H7 (cell line): ENCODE results near the gene OMD. TPM values are rescaled to one million over a fixed set of nuclear protein-coding genes. Genes with fewer than 3 reads are reported as not detected.

Experiments
- DNase-seq: peaks from one replicate; pipeline ENCODE4 v3.0.0; 2012
- H3K27me3 ChIP-seq: 2 replicates; pipeline ENCODE4 v1.6.0; 2011; ENCODE audit warnings: mild to moderate bottlenecking, low read length; ENCODE audit not compliant: control insufficient read depth, insufficient read depth
- H3K36me3 ChIP-seq: replicated peaks from 2 replicates; pipeline ENCODE4 v1.5.1; 2011; ENCODE audit warnings: low read length; ENCODE audit not compliant: control insufficient read depth, insufficient read depth
- H3K4me3 ChIP-seq: 2 replicates; pipeline ENCODE4 v1.5.1; 2011; ENCODE audit warnings: low read depth, mild to moderate bottlenecking, control low read depth, low read length, moderate library complexity; ENCODE audit not compliant: insufficient read depth
- total RNA-seq: library from RNA; depleted of rRNA; stranded (reverse); fragments of >200 nt; shearing (Covaris generic); gene quantifications from 2 replicates; pipeline ENCODE4 v1.2.3, GENCODE V29; 2014; rRNA removed

OMD gene, protein sequence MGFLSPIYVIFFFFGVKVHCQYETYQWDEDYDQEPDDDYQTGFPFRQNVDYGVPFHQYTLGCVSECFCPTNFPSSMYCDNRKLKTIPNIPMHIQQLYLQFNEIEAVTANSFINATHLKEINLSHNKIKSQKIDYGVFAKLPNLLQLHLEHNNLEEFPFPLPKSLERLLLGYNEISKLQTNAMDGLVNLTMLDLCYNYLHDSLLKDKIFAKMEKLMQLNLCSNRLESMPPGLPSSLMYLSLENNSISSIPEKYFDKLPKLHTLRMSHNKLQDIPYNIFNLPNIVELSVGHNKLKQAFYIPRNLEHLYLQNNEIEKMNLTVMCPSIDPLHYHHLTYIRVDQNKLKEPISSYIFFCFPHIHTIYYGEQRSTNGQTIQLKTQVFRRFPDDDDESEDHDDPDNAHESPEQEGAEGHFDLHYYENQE
- total RNA-seq = not detected in 2 replicates

DNA sequence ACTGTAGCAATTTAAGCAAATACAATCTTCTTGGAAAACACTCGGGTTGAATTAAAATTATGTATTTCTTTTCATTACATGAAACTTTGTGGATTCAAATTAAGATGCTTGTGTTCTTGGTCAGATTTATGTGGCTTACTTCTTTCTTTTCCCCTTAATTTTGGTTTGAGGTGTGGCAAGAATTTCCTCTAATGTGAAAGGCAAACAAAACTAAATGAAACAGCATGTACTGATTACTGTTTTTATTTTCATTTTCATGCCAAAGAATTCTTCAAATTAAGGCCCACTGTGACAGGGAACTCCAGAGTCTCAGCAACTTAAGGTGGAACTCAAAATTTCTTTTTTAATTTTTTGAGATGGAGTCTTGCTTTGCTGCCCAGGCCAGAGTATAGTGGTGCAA lies at the start of gene OMD:
TSS of gene OMD (minus strand) at position 132 of the 400 bp plus-strand sequence. CDS start 6,913 bp downstream, outside the sequence.
- H3K27me3 ChIP-seq = no peaks in the 10 kb centered on the region
- no peak within 1 kb of the TSS for H3K4me3 ChIP-seq
- DNase-seq = no peak
- no peaks in the 10 kb centered on the region for H3K36me3 ChIP-seq

- no peak overlapping the region for H3K4me3 ChIP-seq
- no peak for DNase-seq
Observed at GRCh38 chr9:92468206-92468605, 43.9 kb upstream of the OMD start.

DNA sequence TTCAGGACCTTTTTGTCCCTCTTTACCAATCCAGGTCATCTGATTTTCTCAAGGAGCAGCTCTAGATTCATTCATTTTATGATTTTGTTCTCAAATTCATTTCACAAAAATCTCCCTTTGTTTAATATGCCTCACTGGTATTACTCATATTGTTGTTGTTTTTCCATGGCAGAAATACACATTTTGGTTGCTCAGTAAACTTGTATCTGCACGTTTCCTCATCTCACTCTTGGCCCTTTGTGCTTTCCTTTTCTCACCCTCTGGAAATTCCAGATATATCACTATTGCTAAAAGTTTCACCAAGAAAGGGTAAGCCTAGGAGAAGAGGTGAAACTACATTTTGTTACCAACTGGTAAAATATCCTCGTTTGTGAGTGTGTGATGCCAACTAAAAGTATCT lies 43.2 kb upstream of the OMD start:
- Histone ChIP-seq H3K4me3 (no peak overlapping the region), H3K36me3 (no peaks in the 10 kb centered on the region), H3K27me3 (no peaks in the 10 kb centered on the region)
- no peak for DNase-seq

More at GRCh38 chr9:92468206-92468605, 43.9 kb upstream of the OMD start:
- Histone ChIP-seq H3K36me3 (no peaks in the 10 kb centered on the region), H3K27me3 (no peaks in the 10 kb centered on the region)

GRCh38 chr9:92467041-92467440 lies 42.8 kb upstream of the OMD start:
- Histone ChIP-seq H3K36me3 (no peaks in the 10 kb centered on the region), H3K4me3 (no peak overlapping the region), H3K27me3 (no peaks in the 10 kb centered on the region)
- no peak for DNase-seq

DNA sequence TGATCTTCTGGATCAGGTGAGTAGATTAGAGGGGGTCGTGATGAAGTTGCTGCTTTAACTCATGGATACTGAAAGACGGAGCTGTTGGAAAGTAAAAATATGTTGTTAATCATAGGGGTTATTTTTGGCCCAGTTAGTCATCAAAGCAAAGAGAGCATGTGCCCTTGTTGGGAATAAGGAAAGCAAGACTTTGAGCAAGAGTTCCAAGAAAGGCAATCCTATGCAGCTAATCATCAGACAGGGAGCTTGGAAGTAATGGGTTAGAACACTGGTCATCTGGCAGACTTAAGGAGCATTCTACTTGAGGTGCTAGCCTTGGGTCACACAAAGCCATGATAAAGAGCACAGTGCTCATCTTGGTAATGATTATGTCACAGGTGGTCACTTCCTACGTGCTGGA lies 39.7 kb upstream of the OMD start:
- DNase-seq = no peak
- H3K4me3 ChIP-seq = no peak overlapping the region
- no peaks in the 10 kb centered on the region for H3K36me3 ChIP-seq
- H3K27me3 ChIP-seq = no peaks in the 10 kb centered on the region

GRCh38 chr9:92463387-92463786 lies 39.1 kb upstream of the OMD start:
- H3K27me3 ChIP-seq = no peaks in the 10 kb centered on the region
- H3K36me3 ChIP-seq = no peaks in the 10 kb centered on the region
- H3K4me3 ChIP-seq = no peak overlapping the region
- DNase-seq = no peak

GRCh38 chr9:92457576-92457975 lies 33.3 kb upstream of the OMD start:
- Histone ChIP-seq H3K4me3 (no peak overlapping the region), H3K27me3 (no peaks in the 10 kb centered on the region), H3K36me3 (no peaks in the 10 kb centered on the region)
- DNase-seq = no peak

DNA sequence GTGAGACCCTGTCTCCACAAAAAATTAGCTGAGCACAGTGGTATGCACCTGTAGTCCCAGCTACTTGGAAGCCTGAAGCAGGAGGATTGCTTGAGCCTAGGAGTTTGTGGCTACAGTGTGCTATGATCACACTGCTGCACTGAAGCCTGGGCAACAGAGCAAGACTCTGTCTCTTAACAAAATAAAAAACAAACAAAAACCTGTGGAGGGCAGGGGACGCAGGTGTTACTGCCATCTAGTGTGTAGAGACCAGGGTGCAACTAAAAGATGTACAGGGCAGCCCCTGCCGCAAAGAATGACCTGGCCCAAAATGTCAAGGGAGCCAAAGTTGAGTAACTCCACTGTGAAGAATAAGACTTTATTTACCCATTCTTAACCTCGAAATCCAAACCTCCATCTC lies 30.9 kb upstream of the OMD start:
- Histone ChIP-seq H3K4me3 (no peak overlapping the region), H3K36me3 (no peaks in the 10 kb centered on the region), H3K27me3 (no peaks in the 10 kb centered on the region)
- peak; percentile 40 for DNase-seq

DNA sequence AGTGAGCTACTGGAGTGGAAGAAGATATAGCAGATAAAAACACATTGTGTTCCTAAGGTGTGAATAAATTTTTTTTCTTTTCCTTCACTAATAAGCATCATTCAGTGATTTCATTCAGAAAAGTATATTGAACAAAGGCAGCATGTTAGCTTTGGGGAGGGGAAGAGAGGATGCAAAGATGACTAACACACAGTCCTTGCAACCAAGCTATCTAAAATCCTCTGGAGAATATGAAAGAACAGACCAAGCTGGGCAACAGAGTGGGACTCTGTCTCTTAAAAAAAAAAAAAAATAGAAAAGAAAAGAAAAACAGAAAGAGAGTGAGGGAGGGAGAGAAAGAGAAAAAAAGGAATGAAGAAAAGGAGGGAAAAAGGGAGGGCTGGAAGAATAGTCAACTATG lies 22.3 kb upstream of the OMD start:
- Histone ChIP-seq H3K27me3 (no peaks in the 10 kb centered on the region), H3K36me3 (no peaks in the 10 kb centered on the region), H3K4me3 (no peak overlapping the region)
- DNase-seq = no peak

GRCh38 chr9:92444841-92445240 lies 20.6 kb upstream of the OMD start:
- Histone ChIP-seq H3K36me3 (no peaks in the 10 kb centered on the region), H3K27me3 (no peaks in the 10 kb centered on the region), H3K4me3 (no peak overlapping the region)
- no peak for DNase-seq

DNA sequence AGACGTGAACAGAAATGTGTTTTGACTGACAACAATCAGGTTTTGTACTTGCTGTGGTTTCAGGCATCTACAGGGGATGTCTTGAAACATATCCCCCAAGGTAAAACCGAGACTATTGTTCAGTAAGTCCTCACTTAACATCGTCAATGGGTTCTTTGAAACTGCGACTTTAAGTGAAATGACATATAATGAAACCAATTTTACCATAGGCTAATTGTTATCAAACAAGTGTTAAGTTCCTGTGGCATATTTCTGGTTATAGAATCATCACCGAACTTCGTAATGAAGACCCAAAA lies 16.4 kb upstream of the OMD start:
- DNase-seq = no peak
- no peak overlapping the region for H3K4me3 ChIP-seq
- H3K36me3 ChIP-seq = no peaks in the 10 kb centered on the region
- H3K27me3 ChIP-seq = no peaks in the 10 kb centered on the region

DNA sequence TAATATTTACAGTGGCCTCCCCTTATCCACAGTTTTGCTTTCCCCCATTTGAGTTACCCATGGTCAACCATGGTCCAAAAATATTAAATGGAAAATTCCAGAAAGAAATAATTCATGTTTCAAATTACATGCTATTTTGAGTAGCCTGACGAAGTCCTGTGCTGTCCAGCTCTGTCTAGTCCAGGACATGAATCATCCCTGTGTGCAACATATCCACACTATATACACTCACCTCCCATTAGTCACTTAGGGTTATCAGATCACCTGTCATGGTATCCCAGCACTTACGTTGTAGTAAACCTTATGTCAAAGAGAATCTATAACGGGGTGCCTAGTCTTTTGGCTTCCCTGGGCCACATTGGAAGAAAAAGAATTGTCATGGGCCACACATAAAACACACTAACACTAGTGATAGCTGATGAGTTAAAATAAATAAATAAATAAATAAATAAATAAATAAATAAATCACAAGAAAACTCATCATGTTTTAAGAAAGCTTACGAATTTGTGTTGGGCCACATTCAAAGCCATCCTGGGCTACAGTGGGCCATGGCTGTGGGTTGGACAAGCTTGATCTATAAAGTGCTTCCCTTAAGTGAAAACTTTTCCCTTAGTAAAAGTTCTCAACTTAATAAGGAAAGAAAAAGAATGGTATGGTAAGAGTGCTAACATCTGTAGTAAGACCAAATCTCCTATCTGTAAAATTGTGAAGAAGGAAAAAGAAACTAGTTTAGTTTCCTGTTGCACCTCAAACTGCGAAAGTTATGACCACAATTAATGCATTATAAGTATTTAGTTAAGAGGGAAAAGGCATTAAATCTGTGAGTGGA lies 15.9 kb upstream of the OMD start:
- no peaks in the 10 kb centered on the region for H3K27me3 ChIP-seq
- DNase-seq = no peak
- no peaks in the 10 kb centered on the region for H3K36me3 ChIP-seq
- no peak overlapping the region for H3K4me3 ChIP-seq

- DNase-seq = no peak
- H3K27me3 ChIP-seq = no peaks in the 10 kb centered on the region
- no peaks in the 10 kb centered on the region for H3K36me3 ChIP-seq
- H3K4me3 ChIP-seq = no peak overlapping the region
Observed at GRCh38 chr9:92438900-92439526, 14.7 kb upstream of the OMD start.

GRCh38 chr9:92435263-92435662 lies 11.0 kb upstream of the OMD start:
- Histone ChIP-seq H3K4me3 (no peak overlapping the region), H3K27me3 (no peaks in the 10 kb centered on the region), H3K36me3 (no peaks in the 10 kb centered on the region)
- no peak for DNase-seq
